Stimulated activated CD4-positive, alpha-beta T cell treated with anti-CD3 and anti-CD28 coated beads, Interleukin-1b, Interleukin-23, amount 100 ng/mL, for 48 hours (primary cell): ENCODE measurements around the gene GPATCH8.
A peak's percentile ranks its signal among the peaks of the same experiment; 100 is the strongest.
"Not testable (repeated sequence)": the region's sequence is repeated elsewhere in the genome, so short reads cannot be mapped to it uniquely, and the experiment has no call there.

Source experiments
- DNase-seq: peaks from one replicate; pipeline ENCODE4 v3.0.0-alpha.2; 2020

GPATCH8 gene

GRCh38 chr17:44394112-44394511, 109.1 kb downstream of the GPATCH8 start:
- DNase-seq, result not testable (repeated sequence)

DNA sequence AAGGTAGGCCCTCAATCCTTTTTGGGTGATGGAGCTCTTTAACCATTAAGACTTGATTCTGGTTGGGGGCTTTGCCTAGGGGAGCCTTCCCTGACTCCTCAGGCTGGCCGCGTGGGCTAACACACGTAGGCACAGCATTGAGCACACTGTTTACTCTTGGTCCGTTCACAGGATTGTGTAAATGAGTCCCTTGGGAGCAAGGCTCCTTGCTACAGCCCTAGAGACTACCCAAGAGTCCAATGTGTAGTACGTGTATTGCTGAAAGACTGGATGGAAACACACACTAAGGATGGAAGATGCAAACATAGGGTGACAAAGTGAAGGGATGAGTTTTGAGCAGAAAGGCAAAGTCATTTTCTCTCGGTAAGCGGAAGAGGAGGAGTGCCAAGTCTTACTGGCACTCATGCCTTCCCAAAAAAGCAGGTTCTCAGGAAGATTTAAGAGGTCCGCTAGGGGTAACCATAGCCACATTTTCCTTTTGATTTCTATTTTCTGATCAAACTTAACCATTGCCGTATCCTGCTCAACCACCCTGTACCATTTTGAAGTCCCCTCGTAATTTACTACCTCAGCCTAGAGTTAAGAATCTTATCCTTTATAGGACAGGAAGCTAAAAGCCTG, 112.8 kb downstream of the GPATCH8 start:
- no peak for DNase-seq

- DNase-seq, result no peak
Observed at GRCh38 chr17:44389723-44390202, 113.4 kb downstream of the GPATCH8 start.

GRCh38 chr17:44389281-44389680, 113.9 kb downstream of the GPATCH8 start, which contains the start of gene ITGA2B:
TSS of gene ITGA2B (minus strand) at chr17:44389649. CDS start at chr17:44389473, 176 bp downstream.
- no peak for DNase-seq

GRCh38 chr17:44387804-44388203, 115.4 kb downstream of the GPATCH8 start:
- DNase-seq, result no peak

- DNase-seq, result no peak
Observed at GRCh38 chr17:44386182-44386525, 117.1 kb downstream of the GPATCH8 start.

DNA sequence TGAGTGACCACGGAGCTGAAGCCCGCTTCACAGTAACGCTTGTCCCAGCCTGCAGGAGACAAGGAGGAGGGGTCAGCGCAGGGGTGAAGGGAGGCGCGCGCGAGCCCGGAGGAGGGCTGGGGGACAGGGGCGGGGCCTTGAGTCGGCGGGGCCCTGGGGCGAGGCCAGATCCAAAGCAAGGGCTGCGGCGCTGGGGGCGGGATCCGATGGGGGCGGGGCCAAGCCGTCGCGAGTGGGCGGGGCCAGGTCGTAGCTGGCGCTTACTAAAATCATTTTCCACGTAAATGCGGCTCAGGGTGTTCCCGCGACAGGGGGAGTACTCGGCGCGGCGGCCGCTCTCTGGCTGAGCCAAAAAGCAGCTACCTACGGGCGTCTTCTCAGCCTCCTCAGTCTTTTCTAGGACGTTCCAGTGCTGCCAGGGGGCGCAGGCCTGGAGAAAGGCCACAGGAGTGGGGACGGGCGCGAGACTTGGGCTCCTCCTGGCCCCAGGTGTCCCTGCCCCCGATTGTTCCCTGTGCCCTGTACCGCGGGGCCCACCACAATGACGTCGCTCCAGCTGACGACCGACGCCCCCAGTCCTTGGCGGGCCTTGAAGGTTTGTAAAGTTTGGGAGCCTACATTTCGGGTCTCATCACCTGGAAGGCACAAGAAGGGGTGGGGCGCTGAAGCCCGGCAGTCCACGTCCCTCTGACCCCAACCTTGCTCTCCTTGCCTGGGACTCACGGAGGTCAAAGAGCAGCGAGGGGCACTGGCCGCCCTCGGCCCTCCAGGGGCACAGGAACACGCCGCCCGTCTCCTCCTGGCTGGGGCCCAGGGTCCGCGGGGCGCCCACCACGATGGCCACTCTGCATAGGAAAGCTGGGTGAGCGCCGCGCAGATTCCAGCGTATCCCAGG, 117.7 kb downstream of the GPATCH8 start:
- DNase-seq, result peak; percentile 89

GRCh38 chr17:44384823-44385286, 118.4 kb downstream of the GPATCH8 start:
- DNase-seq, result no peak

DNA sequence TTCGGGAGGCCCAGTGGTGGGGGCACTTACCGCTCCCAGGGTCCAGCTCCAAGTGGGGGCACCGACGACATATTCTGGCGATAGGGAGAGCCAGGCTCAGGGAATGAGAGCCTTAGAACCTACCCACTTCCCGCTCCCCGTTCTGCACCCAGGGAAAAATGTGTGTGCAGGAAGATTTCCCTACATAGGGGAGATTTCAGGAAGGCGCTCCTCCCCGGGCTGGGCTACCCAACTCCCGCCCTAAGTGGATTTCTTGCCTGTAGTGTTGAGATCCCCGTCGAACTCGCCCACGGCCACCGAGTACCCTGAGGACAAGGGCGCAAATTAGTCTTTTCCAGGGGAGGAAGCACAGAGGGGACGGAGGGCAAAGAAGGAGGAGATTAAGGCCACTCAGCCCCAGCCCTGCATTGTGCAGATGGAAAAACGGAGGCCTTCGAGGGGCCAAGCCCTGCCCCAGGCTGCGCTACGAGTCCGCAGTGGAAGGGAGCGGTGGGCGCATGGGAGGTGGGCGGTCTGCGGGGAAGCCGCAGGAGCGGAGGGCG, 118.9 kb downstream of the GPATCH8 start:
- DNase-seq, result no peak

GRCh38 chr17:44383861-44384260, 119.3 kb downstream of the GPATCH8 start:
- DNase-seq, result no peak

DNA sequence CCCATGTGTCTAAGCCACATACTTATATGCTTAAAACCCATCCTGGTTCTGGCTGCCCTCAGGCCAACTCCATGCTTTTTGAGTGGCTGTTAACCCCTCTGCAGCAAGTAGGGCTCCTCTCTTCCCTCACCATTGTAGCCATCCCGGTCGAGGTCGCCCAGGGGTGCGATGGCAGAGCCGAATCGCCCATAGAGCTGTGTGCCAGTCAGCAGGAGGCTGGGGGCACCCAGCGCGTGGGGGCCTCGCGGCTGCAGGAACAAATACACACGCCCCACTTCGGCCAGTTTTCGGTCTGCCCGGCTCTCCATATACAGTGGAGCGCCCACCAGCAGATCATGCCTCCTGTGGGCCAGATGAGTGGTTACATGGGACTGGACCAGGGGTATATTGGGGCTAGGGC, 119.8 kb downstream of the GPATCH8 start:
- DNase-seq, result no peak

DNA sequence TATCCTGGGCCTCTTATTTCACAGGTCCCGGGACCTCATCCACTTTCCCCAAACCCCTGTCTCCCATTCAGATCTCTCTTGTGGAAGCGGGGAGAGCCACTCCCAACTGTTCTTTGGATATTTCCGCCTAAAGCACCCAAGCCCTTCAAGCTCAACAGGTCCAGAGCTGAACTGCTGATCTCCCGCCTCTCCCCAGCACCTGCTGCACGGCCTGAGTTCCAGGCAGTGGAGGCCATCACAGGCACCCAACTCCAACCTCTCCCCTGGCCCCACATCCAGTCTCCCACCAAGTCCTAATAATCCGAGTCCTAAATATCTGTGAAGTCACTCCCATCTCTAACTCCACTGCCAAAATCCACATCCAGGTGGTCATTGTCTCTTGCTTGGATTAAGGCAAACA, 120.3 kb downstream of the GPATCH8 start:
- DNase-seq, result no peak

GRCh38 chr17:44381810-44382305, 121.3 kb downstream of the GPATCH8 start:
- DNase-seq, result no peak

DNA sequence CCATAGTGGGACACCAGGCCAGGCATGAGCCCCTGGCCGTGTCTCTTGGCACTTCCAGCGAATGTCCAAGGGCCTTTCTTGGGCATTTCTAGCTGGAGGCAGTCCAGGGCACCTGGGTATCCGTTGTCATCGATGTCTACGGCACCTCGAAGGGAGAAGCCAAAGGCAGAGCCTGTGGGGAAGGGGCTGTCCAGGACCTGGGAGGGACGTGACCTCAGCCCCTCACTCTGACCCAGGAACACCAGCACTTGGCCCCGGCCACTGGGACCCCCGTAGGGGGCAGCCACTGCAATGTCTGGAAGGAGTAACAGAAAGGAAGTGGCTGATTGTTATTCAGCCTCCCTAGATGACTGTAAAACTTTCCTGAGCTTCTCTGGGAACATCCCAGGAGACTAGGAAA, 122.4 kb downstream of the GPATCH8 start:
- DNase-seq, result no peak

GRCh38 chr17:44379887-44380286, 123.3 kb downstream of the GPATCH8 start:
- no peak for DNase-seq

- DNase-seq, result no peak
Observed at GRCh38 chr17:44378171-44378705, 125.0 kb downstream of the GPATCH8 start.

DNA sequence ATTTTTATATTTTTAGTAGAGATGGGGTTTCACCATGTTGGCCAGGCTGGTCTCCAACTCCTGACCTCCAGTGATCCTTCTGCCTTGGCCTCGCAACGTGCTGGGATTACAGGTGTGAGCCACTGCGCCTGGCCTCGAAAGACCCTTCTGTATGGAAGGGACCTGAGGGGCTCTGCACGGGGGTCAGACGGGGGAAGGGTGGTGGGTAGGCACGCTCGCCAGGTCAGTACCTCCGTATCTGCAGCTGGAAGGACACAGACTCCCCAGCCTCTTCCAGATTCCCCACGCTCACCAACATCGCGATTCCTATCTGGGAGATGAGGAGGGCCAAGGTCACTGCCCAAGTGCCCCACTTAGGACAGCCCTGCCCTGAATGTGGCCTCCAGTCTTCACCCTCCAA, 126.4 kb downstream of the GPATCH8 start:
- DNase-seq, result no peak

DNA sequence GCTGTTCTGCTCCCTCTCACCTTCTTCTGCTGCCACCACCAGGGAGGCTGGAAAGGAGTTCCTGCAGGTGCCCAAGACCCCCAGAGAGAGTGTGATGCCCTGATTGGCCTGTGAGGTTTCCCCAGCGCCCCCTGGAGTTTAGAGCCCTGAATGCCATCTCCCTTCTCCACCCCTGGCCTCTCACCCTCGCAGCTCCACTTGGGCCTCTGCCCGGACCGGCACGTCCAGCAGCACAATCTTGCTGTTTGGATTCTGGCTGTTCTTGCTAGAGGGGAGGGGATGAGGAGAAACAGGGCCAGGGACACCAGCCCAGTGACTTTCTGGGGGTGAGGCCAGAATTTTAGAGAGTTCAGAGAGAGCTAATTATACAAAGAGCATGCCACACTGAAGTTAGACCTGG, 127.1 kb downstream of the GPATCH8 start:
- DNase-seq, result no peak

DNA sequence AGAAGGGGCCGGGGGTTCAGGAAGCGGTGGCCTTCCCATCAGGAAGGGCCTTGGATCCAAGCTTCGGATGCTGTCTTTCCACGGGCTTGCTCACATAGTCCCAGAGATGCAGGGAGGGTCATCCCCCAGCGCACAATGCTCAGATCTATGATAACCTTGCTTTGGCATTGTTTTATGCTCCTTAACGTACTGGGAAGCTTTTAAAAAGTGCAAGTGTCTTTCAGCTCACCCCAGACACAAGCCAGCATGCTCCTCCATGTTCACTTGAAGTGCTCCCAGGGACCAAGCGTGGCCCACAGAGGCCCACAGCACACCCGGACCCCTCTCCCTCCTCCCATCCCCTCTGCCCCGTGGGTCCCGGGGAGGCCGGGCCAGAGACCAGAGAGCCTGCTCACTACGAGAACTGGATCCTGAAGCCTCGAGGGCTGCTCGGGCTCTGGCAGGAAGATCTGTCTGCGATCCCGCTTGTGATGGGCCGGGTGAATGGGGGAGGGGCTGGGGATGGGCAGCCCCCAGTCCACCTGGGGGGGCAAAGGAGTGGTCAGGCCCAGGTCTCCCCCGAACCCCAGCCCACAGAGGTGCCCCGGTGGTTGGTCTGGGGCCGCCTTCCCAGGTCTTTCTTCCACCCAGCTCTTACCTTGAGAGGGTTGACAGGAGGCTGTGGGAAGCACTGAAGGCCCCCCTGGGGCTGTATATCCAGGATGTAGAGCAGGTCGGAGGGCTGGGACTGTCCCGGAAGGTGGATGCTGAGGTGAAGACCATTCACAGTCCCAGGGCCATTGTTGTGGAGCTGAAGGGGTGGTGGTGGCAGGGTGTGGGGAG, 127.8 kb downstream of the GPATCH8 start:
- no peak for DNase-seq

- no peak for DNase-seq
Observed at GRCh38 chr17:44374306-44375195, 128.7 kb downstream of the GPATCH8 start.

DNA sequence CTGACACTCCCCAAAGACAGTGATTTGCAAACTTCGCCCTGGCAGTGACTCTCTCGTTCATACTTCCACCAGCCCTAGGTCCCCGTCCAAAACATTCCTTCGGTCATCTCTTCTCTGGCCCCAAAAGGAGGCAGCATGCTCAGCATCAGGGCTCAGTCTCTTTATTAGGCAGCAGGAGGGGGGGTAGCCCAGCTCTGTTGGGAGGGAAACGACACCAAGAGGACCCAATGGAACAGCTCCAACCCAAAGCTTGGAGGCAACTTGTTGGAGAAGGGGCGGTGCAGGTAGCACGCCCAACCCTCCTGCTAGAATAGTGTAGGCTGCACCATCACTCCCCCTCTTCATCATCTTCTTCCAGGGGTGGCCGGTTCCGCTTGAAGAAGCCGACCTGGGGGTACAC, 131.2 kb downstream of the GPATCH8 start:
- DNase-seq, result no peak
